ENCODE results near the gene CTNNA3. TPM values are rescaled to one million over a fixed set of nuclear protein-coding genes. Genes with fewer than 3 reads are reported as not detected.

Gene CTNNA3
- total RNA-seq, 4 donors from 2014 or later: 0.47 to 3.3 (median 0.80) TPM; not detected in 1

DNA sequence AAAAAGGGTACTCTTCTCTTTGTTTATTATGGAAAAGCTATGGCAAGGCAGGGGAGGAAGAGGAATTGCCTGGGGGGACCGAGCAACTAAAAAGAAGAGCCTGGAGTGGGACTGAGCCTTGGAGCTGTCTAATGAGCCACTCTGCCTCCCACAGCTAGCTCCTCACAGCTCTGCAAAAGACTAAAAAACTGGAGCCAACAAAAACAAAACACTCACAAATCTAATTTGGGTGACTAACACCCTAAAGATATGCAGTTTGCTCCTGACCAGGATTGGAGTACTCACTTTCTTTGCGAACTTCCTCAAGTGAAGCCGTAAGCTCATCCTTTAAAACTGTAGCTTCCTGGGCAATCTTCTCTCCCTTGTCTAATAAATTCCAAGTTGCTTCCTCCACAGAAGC, 89.4 kb downstream of the CTNNA3 start:
- no peaks in the 10 kb centered on the region for H3K9me3 ChIP-seq
- H3K4me1 ChIP-seq: no peaks in the 10 kb centered on the region
- no peaks in the 10 kb centered on the region for H3K27me3 ChIP-seq
- no peaks in the 10 kb centered on the region for H3K36me3 ChIP-seq
- DNase-seq: no peak
- H3K4me3 ChIP-seq: no peak overlapping the region
- no peak overlapping the region for H3K27ac ChIP-seq
- TF ChIP-seq POLR2A (IDR thresholded peaks at IDR 0.05): no peak
- TF ChIP-seq, protein P1, sequence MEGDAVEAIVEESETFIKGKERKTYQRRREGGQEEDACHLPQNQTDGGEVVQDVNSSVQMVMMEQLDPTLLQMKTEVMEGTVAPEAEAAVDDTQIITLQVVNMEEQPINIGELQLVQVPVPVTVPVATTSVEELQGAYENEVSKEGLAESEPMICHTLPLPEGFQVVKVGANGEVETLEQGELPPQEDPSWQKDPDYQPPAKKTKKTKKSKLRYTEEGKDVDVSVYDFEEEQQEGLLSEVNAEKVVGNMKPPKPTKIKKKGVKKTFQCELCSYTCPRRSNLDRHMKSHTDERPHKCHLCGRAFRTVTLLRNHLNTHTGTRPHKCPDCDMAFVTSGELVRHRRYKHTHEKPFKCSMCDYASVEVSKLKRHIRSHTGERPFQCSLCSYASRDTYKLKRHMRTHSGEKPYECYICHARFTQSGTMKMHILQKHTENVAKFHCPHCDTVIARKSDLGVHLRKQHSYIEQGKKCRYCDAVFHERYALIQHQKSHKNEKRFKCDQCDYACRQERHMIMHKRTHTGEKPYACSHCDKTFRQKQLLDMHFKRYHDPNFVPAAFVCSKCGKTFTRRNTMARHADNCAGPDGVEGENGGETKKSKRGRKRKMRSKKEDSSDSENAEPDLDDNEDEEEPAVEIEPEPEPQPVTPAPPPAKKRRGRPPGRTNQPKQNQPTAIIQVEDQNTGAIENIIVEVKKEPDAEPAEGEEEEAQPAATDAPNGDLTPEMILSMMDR (IDR thresholded peaks at IDR 0.05): no peak

DNA sequence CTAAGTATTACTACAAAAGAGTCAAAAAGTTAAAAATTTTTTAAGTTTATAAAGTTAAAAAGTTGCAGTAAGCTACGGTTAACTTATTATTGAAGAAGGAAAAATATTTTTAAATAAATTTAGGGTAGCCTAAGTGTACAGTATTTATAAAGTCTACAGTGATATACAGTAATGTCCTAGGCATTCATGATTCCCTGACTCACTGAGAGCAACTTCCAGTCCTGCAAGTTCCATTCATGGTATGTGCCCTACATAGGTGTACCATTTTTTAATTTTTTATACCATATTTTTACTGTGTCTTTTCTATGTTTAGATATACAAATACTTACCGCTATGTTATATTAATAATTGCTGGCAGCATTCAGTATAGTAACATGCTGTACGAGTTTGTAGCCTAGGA, 92.3 kb downstream of the CTNNA3 start:
- Histone ChIP-seq H3K27ac (no peak overlapping the region), H3K4me3 (no peak overlapping the region), H3K4me1 (no peaks in the 10 kb centered on the region), H3K27me3 (no peaks in the 10 kb centered on the region), H3K36me3 (no peaks in the 10 kb centered on the region), H3K9me3 (no peaks in the 10 kb centered on the region)
- no peak for TF ChIP-seq POLR2A (IDR thresholded peaks at IDR 0.05)
- DNase-seq: no peak

DNA sequence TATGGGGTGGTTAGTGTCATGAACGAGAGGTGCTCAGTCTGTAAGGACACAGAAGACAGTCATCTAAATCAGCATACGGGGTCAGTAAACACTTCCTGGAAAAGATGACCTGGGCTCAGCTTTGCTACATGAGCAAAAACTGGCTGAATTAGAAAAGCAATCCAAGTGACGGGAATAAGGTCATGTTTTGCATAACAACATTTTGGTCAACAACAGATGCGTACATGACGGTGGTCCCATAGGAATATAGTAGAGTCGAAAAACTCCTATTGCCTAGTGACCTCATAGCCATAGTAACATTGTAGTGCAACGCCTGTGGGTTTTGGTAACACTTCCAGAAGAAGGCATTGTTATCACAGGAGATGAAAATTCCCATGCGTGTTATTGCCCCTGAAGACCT, 92.9 kb downstream of the CTNNA3 start:
- Histone ChIP-seq H3K36me3 (no peaks in the 10 kb centered on the region), H3K4me1 (no peaks in the 10 kb centered on the region), H3K9me3 (no peaks in the 10 kb centered on the region), H3K27me3 (no peaks in the 10 kb centered on the region), H3K27ac (no peak overlapping the region), H3K4me3 (no peak overlapping the region)
- no peak for DNase-seq
- no peak for TF ChIP-seq POLR2A (IDR thresholded peaks at IDR 0.05)
- TF ChIP-seq, protein P1 (IDR thresholded peaks at IDR 0.05): no peak

DNA sequence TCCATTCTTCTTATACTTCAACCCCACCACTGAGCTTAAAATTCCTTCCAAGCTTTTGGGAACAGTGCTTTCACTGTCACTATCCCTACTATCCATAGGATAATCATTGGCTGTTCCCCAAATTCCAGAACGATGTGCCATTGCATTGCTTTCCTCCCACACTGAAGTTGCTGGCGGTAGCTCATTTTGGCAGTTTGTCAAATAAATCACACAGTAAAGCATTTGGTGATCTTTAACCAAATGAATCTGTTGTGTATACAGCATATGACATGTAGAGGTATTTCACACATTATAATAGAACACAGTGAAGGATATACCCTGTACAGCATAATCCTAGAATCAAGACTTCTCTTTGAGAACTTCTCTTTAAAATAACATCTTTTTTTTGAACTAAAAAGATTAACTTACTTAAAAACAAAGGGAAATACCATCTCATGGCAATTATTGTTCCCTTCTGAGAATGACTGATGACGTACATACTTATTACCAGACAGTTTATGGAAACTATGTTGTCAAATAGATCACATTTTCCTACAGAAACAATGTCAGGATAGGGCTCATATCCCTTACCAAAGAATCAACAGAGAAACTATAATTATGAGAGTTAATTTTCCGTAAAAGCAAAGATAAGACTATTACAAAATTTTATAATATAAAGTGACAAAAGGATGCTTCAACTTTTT, 93.6 kb downstream of the CTNNA3 start:
- H3K4me1 ChIP-seq: no peaks in the 10 kb centered on the region
- no peaks in the 10 kb centered on the region for H3K27me3 ChIP-seq
- no peak overlapping the region for H3K27ac ChIP-seq
- H3K36me3 ChIP-seq: no peaks in the 10 kb centered on the region
- H3K9me3 ChIP-seq: no peaks in the 10 kb centered on the region
- H3K4me3 ChIP-seq: no peak overlapping the region
- TF ChIP-seq, protein P1 (IDR thresholded peaks at IDR 0.05): no peak
- no peak for TF ChIP-seq POLR2A (IDR thresholded peaks at IDR 0.05)
- no peak for DNase-seq

DNA sequence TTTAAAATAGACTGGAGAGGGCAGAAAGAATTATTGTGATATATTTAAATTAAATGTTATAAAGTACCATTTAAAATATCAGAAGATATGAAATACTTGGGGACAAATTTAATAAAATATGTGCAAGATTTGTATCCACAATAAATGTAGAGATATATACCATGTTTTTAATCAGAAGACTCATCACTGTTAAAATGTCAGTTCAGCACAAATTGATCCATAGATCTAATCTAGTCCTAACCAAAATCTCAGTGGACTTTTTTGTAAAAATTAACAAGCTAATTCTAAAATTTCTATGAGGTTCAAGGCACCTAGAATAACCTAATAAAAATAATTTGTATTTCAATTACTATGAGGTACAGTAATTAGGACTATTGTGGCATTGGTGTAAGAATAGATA, 96.4 kb downstream of the CTNNA3 start:
- Histone ChIP-seq H3K9me3 (no peaks in the 10 kb centered on the region), H3K36me3 (no peaks in the 10 kb centered on the region), H3K4me3 (no peak overlapping the region), H3K4me1 (no peaks in the 10 kb centered on the region), H3K27ac (no peak overlapping the region), H3K27me3 (no peaks in the 10 kb centered on the region)
- no peak for DNase-seq
- TF ChIP-seq, protein P1 (IDR thresholded peaks at IDR 0.05): no peak
- TF ChIP-seq POLR2A (IDR thresholded peaks at IDR 0.05): no peak

DNA sequence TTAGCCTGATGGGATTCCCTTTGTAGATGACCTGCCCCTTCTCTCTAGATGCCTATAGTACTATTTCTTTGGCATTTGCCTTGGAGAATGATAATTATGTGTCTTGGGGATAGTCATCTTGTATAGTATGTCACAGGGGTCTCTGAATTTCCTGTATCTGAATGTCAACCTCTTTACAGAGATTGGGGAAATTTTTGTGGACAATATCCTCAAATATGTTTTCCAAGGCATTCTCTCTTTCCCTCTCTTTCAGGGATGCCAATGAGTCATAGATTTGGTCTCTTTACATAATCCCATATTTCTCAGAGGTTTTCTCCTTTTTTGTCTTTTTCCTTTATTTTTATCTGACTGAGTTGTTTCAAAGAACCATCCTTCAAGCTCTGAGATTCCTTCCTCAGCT, 99.4 kb downstream of the CTNNA3 start:
- Histone ChIP-seq H3K27me3 (no peaks in the 10 kb centered on the region), H3K4me1 (no peaks in the 10 kb centered on the region), H3K27ac (no peak overlapping the region), H3K36me3 (no peaks in the 10 kb centered on the region), H3K4me3 (no peak overlapping the region), H3K9me3 (no peaks in the 10 kb centered on the region)
- TF ChIP-seq POLR2A (IDR thresholded peaks at IDR 0.05): no peak
- TF ChIP-seq, protein P1 (IDR thresholded peaks at IDR 0.05): no peak
- no peak for DNase-seq
